ENCODE measurements around the gene KRTAP5-3.

The KRTAP5-3 gene

DNA sequence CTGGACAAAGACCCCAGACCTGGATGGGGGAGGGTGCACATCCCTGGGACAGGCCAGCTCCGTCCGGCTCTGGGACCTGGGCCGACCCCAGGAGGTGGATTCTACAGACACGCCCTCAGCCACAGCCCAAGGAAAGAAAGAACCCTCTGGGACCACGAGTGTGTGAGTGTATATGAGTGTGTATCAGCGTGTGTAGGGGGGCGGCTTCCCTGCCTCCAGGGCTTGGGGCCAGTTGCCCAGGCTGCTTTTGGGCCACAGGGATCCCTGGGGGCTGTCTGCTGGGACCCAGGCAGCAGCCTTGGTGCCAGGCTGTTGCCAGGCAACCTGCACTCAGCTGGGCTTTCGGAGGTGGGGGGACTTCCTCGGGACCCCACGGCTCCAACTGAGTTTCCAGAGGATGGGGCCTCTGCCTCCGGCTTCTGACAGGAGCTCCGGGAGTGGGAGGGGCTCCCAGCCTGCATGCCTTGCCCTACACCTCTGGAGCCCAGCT, 45.1 kb downstream of the KRTAP5-3 start:
- DNase-seq, result no peak

DNA sequence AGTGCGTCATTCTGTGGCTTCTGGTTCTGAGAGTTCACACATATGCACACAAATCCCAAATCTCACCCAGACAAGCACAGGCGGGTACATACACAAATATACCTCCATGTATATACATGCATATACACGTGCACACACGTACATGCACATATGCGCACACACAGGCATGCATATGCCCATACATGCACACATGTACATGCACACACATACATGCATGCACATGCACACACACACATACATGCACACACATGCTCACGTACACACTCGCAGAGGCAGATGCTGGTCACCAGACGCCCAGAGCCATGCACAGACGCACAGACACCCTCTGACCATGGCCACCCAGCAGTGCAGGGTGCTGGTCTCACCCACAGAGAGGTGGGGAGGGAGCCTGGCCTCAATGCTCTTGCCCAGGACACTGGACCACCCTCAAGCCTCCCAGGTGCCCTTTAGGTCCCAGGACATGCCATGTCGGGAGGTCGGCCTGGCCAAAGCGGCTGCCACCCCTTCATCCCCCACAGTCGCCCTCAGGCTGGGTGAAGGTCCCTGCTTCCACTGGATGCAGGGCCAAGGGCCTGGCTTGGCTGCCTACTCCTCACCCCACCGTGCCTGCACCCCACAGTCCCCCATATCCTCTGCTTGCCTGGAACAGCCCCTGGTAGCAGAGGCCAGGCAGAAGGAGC, 45.7 kb downstream of the KRTAP5-3 start:
- DNase-seq, result no peak

DNA sequence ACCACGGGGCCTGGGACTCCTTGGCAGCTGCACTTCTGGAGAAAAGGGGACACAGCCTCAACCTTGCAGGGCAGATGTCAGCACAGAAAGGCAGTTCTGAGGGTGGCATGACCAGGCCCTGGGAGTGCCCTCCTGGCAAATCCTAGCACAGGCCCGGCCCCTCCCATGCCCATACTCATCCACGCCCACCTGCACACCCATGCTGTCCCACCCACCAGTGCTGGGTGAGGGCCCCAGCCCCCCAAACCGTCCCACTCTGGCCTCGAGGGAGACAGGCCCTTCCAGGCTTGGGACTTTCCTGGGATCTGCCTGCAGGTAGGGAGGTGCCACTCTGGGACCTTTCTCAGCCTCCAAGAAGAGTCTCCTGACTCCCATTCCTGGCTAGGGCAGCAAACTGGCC, 46.3 kb downstream of the KRTAP5-3 start:
- DNase-seq, result no peak

DNA sequence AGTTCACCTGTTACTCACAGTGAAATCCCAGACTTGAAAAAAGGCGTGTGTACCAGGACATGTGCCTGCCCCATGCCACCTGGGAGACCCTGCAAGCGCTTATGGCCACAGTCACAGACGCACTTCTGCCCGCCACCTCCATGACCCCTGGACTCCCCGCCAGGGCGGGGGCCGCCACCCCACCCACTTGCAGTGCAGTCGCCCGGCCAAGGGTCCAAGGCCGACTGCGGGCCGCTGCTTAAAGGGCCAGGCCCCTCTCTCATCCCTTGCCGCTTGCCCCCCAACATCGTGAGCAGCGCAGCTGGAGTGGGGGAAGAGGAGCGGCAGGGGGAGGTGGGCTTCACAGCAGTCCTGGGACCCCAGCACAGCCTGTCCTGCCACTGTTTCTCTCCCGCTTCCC, 47.0 kb downstream of the KRTAP5-3 start:
- DNase-seq, result no peak

DNA sequence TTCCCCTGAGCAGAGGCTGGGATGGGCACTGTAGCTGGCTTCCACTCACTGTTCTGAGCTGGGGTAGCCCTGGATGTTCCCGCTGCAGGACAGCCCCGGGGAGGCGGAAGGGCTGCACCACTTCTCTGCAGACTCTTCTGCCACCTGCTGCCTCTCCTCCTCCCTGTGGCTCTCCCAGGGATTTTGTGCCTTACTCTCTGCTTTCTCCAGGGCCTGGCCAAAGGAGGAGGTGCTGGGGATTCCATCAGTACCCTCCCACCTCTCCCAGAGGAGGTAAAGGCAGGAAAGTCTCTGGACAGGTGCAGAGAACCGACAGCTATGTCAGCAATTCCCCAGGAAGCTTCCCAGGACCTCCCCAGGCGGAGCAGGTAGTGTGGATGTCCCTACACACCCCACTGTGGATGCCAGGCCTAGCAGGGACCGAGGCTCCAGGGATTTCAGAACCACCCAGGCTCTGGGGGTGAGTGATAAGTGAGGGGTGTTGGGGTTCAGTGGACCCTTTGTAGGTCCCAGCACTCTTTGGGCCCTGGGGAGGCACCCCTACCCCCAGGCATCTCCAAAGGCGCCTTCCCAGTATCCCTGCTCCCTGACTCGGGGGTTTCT, 47.5 kb downstream of the KRTAP5-3 start:
- DNase-seq, result no peak

DNA sequence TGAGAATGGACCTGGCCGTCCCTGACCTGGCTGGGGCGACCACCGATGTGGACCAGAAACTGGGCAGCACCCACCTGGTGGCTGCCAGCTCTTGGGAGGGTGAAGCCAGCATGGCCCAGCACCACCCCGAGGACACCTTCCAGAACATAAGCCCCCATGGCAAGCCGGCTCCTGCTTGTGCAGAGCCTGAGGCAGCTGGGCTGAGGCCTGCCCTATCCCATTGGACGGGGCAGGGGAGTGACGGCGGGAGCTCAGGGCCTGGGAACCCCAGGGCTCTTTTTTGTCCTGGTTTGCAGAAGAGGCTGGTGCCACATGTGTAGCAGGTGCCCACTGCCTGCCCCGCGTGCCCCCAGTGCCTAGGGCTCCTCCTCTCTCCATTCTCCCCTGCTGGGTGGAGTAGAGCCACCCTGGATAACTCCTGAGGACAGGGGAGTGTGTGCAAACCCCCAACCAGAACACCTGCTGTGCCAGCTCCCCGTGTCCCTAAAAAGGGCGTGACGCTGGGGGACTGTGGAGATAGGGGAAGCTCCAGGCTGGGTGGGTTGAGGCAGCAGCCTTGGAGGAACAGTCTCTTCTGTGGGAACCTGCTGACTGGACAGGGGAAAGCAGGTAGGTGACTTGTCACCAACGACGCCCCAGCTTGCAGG, 48.1 kb downstream of the KRTAP5-3 start:
- no peak for DNase-seq

DNA sequence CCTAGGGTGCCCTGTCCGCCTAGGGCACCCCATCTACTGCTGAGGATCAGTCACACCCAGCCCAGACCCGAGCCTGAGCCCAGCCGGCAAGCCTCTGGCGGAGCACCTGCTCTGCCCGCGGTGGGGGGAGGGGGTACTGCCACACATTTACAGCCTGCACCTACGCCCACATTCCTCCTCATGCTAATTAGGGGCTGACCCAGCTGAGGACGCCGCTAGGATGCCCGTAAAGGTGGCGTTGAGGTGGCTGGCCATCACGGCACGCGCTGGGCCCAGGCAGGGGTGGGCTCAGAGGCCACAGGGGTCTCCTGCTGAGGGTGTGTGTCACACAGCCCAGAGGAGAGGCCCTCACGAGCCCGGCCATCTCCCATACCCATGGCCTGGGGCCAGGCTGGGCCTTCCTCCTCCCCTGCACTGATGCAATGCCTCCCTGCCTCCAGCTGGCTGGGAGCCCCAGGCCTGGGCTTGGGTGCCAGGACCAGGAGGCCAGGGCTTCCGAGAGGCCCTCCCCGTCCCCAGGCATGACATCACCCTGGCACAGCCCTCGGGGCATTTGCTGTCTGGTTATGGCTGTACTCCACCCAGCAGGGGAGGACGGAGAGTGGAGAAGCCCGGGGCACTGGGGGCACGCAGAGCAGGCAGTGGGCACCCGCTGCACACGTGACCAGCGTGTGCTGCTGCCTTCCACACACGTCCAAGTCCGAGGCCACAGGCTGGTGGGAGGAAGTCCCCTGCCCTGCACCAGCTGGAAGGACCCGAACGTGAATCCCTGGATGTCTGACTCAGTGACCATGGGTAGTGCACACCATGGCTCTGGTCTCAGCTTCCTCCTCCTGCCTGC, 48.9 kb downstream of the KRTAP5-3 start:
- DNase-seq, result no peak

DNA sequence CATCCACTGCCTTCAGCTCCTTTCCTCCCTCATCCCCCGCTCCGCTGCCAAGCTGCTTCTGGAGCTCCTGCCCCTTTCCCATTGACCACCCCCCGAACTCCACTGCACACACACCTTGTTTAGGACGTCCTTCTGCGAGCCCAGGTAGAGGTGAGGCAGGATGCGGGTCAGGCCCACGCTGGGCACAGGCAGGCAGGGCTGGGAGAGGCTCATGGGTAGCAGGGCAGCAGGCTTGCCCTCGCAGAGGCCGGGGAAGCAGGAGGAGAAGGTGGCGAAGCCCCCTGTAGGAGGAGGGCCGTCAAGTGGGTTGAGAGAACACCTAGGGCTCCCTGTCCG, 49.5 kb downstream of the KRTAP5-3 start:
- no peak for DNase-seq

DNA sequence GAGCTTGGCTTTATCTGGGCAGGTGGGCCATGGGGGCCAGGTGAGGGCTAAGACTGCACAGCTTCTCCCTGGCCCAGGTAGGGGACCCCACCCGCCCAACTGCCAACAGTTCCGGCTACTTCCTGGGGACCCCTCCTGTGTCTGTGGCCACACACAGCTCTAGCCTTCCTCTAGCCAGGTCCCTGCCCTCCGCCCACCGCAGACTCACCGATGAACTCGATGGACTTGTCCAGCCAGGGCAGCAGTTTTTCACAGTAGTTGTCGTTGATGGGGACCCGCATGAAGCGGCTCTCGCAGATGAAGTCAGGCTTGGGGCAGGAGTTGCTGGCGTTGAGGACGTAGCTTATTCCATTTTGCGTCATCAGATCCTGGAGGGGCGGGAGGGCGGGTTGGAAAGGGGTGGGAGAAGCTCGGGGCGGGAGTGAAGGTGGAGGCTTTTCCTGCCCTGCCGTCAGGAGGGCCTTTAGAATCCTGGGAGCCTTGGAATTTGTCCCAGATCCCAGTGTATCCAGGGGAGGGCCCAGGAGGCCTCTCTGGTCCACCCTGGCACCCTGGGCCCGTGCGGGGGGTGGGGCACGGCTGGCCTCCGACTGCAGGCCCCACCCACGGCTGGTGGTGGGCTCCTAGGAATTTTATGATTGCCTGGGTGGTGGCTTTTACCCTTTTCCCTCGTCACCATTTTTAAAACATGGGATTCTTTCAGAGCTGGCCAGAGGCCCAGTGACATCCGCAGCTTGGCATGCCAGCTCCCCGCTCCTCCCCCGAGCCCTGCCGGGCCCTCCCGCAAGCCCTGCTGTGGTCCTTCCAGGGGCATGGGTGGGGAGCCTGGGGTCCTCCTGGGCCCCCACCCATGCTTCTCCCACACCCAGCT, 50.1 kb downstream of the KRTAP5-3 start:
- DNase-seq, result no peak
